Measurements from ENCODE around the gene HHAT. TPM values are rescaled to one million over a fixed set of nuclear protein-coding genes. Genes with fewer than 3 reads are reported as not detected.

The HHAT gene
- total RNA-seq, 1 donor from 2014 or later = 11.4 TPM

DNA sequence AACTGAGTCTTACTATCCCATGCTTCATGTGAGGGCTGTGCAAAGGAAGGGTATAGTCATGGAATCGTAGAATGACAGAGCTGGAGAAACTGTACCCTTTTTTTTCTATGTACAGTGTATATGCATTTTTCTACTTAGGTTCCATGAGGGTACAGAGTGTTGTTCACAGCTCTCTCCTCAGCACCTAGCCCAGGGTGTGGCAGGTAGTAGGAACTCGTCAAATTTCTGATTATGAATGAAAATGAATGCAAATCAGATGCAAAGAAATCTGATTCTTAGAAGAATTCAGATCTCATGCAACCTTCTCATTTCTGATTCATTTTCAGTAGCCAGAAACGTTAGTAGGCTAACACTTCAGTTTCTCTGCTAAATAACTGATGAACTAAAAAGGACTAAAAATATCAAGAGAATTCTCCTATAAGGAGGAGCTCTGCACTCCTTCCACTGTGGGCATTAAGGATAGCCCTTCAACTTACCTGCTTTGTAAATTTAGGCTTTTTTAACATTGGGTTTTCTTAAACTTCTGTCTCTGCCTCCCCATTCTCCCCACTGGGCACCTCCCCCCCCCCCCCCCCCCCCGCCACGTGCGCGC lies 18.0 kb upstream of the HHAT start:
- no peak for DNase-seq (ENCODE audit: low read depth)
- Mint-ChIP-seq H3K27ac (ENCODE audit: unreplicated experiment) (peak overlapping the region; percentile 72), H3K4me1 (ENCODE audit: low read depth, unreplicated experiment) (peaks cover 5% of the 10 kb centered on the region), H3K4me3 (ENCODE audit: unreplicated experiment) (peak overlapping the region; percentile 78), H3K9me3 (ENCODE audit: unreplicated experiment) (no peaks in the 10 kb centered on the region), H3K36me3 (ENCODE audit: low read depth, unreplicated experiment) (no peaks in the 10 kb centered on the region), H3K27me3 (ENCODE audit: low read depth, unreplicated experiment) (peaks cover 3% of the 10 kb centered on the region)
- H3K4me3 ChIP-seq (ENCODE audit: insufficient read depth, low read depth, low read length) = no peak overlapping the region
- H3K4me2 ChIP-seq (ENCODE audit: low read length) = peak overlapping the region; percentile 85
- FAIRE-seq = no peak
- H4K20me1 ChIP-seq (ENCODE audit: insufficient read depth, low read length) = no peaks in the 10 kb centered on the region
- H3K79me2 ChIP-seq (ENCODE audit: insufficient read depth, low read length) = no peaks in the 10 kb centered on the region
- H3K9ac ChIP-seq (ENCODE audit: low read length) = peak overlapping the region; percentile 64
- H3K27me3 ChIP-seq (ENCODE audit: insufficient read depth, low read length) = no peaks in the 10 kb centered on the region
- H2AFZ ChIP-seq (ENCODE audit: low read depth, low read length) = no peak overlapping the region
- peaks cover 11% of the 10 kb centered on the region for H3K4me1 ChIP-seq (ENCODE audit: insufficient read depth, low read length)
- H3K9me3 ChIP-seq (ENCODE audit: insufficient read depth, low read depth, low read length) = no peaks in the 10 kb centered on the region
- no peaks in the 10 kb centered on the region for H3K36me3 ChIP-seq (ENCODE audit: insufficient read depth, low read length)
- TF ChIP-seq CTCF (IDR thresholded peaks at IDR 0.05; ENCODE audit: insufficient read depth, low read depth, low read length) (no peak), EZH2 (IDR thresholded peaks at IDR 0.05; ENCODE audit: insufficient read depth, low read length) (no peak)
- H3K27ac ChIP-seq (ENCODE audit: low read depth, low read length) = no peak overlapping the region

GRCh38 chr1:210311726-210312493 lies 16.8 kb upstream of the HHAT start:
- no peak for TF ChIP-seq CTCF (IDR thresholded peaks at IDR 0.05; ENCODE audit: insufficient read depth, low read depth, low read length)
- no peak for TF ChIP-seq EZH2 (IDR thresholded peaks at IDR 0.05; ENCODE audit: insufficient read depth, low read length)
- Histone ChIP-seq H3K79me2 (ENCODE audit: insufficient read depth, low read length) (no peaks in the 10 kb centered on the region), H2AFZ (ENCODE audit: low read depth, low read length) (peak overlapping the region; percentile 80), H3K4me2 (ENCODE audit: low read length) (peak overlapping the region; percentile 85), H3K27me3 (ENCODE audit: insufficient read depth, low read length) (no peaks in the 10 kb centered on the region), H3K4me3 (ENCODE audit: insufficient read depth, low read depth, low read length) (peak overlapping the region; percentile 55), H3K9me3 (ENCODE audit: insufficient read depth, low read depth, low read length) (no peaks in the 10 kb centered on the region), H3K27ac (ENCODE audit: low read depth, low read length) (no peak overlapping the region), H3K36me3 (ENCODE audit: insufficient read depth, low read length) (no peaks in the 10 kb centered on the region), H3K9ac (ENCODE audit: low read length) (peak overlapping the region; percentile 64), H3K4me1 (ENCODE audit: insufficient read depth, low read length) (peaks cover 11% of the 10 kb centered on the region), H4K20me1 (ENCODE audit: insufficient read depth, low read length) (no peaks in the 10 kb centered on the region)
- no peak for FAIRE-seq
- Mint-ChIP-seq H3K27me3 (ENCODE audit: low read depth, unreplicated experiment) (peaks cover 3% of the 10 kb centered on the region), H3K4me1 (ENCODE audit: low read depth, unreplicated experiment) (peaks cover 5% of the 10 kb centered on the region), H3K36me3 (ENCODE audit: low read depth, unreplicated experiment) (no peaks in the 10 kb centered on the region), H3K4me3 (ENCODE audit: unreplicated experiment) (peak overlapping the region; percentile 27), H3K9me3 (ENCODE audit: unreplicated experiment) (no peaks in the 10 kb centered on the region), H3K27ac (ENCODE audit: unreplicated experiment) (peak overlapping the region; percentile 72)
- peak; percentile 48 for DNase-seq (ENCODE audit: low read depth)
